H1 (cell line): ENCODE data around the gene ITPR3. TPM values are rescaled to one million over a fixed set of nuclear protein-coding genes. Genes with fewer than 3 reads are reported as not detected.

Experiments
- HDAC2 ChIP-seq, 2 experiments: fragments of 300-600 bp in 1 of 2; sonication (generic) in 1 of 2; IDR thresholded peaks; 2 replicates each; pipeline ENCODE4 v1.6.1; 2011 to 2012; ENCODE audit warnings: low read depth in 2 of 2, low read length in 2 of 2, mild to moderate bottlenecking in 2 of 2, moderate library complexity in 2 of 2, borderline replicate concordance in 1 of 2, inconsistent platforms in 1 of 2
- KDM4A ChIP-seq: IDR thresholded peaks from one replicate; pipeline ENCODE4 v1.7.1; 2012; ENCODE audit warnings: low read depth, mild to moderate bottlenecking, moderate library complexity, low read length, inconsistent platforms; ENCODE audit not compliant: severe bottlenecking
- MAFK ChIP-seq: IDR thresholded peaks from 2 replicates; pipeline ENCODE4 v1.6.1; 2012; ENCODE audit warnings: low read depth, mild to moderate bottlenecking, improper control_type of control experiment, low read length
- SIRT6 ChIP-seq: IDR thresholded peaks from one replicate; pipeline ENCODE4 v1.7.1; 2012; ENCODE audit warnings: low read length, inconsistent platforms
- SP4 ChIP-seq: IDR thresholded peaks from 2 replicates; pipeline ENCODE4 v1.6.1; 2012; ENCODE audit warnings: low read length, inconsistent platforms
- polyA plus RNA-seq, 7 experiments: library from polyadenylated mRNA; depleted of rRNA in 3 of 7; stranded (reverse) in 5 of 7; unstranded in 2 of 7; fragments of >200 nt in 5 of 7; fragments of 200-250 nt in 2 of 7; gene quantifications; 1 replicate in 5 of 7; 2 replicates in 1 of 7; 4 replicates in 1 of 7; pipeline versions ENCODE4 v1.2.1 to v1.2.3, GENCODE V29; 2011 to 2013; ENCODE audit warnings: missing spikeins in 2 of 7, mixed read lengths in 2 of 7
- total RNA-seq: library from RNA; stranded (reverse); fragmentation: NEBNext Ultra II Directional; extraction: Animal tissue kit (Norgen Biotek cat#: 25700); gene quantifications from 2 replicates; pipeline ENCODE4 v1.2.1, GENCODE V29; 2021

ITPR3 gene
- total and polyA plus RNA-seq, 2 of the 8 experiments (the other 6 are each of a cell fraction or from before 2014, with no cell fraction given), result 29.1 to 45.7 TPM

DNA sequence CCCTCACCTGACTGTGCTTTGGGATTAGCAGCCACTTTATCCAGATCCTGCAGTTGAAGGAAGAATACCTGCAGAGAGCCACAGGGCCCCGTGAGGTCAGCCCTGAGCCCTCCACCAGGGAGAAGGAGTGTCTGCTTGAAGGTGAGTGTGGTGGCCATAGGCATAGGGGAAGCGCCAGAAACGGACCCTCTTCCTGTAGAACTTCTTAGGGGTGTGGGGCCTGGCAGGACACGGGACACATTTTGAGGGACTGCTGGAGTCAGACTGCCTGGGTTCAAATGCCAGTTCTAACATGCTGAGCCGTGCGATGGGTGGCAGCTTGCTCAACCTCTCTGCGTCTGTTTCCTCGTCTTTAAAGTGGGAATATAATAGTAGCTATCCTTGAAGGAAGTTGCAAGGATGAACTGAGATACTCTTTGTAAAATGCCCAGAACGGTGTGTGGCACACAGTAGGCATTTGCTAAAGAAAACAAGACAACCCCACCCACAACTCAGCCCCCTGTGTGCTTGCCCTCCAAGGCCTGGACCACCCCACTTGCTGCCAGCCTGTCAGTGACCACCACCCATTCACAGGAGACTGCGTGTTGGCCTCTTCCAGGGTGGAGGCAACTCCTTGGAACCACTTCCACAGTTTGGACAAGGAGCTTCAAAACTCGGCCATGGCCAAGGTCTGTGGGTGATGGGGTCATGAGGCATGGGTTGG is 36.3 kb upstream of the ITPR3 start (continued):
- TF ChIP-seq HDAC2 (IDR thresholded peaks at IDR 0.05; ENCODE audit: borderline replicate concordance in 1 of 2, low read depth in 2 of 2, low read length in 2 of 2) (no peak), SIRT6 (no peak), MAFK (no peak), SP4 (no peak), KDM4A (no peak)
- TF ChIP-seq, all 59 proteins: peak for 0
